Type B pancreatic cell (in vitro differentiated cells): Measurements from ENCODE around the gene LRRN3. TPM values are rescaled to one million over a fixed set of nuclear protein-coding genes. Genes with fewer than 3 reads are reported as not detected.

Experiments
- DNase-seq: peaks from one replicate; pipeline ENCODE4 v3.0.0; 2021; ENCODE audit warnings: mixed read lengths; ENCODE audit not compliant: unreplicated experiment; ENCODE audit errors: extremely low spot score
- H3K27ac Mint-ChIP-seq: 2 replicates; pipeline ENCODE4 v1.8.0; 2021; ENCODE audit warnings: mild to moderate bottlenecking, mixed read lengths
- H3K27me3 Mint-ChIP-seq: 2 replicates; pipeline ENCODE4 v1.8.0; 2021; ENCODE audit warnings: mixed read lengths
- H3K36me3 Mint-ChIP-seq: 2 replicates; pipeline ENCODE4 v1.8.0; 2021; ENCODE audit warnings: mixed read lengths
- H3K4me1 Mint-ChIP-seq: one replicate; pipeline ENCODE4 v1.8.0; 2021; ENCODE audit warnings: mixed read lengths; ENCODE audit not compliant: unreplicated experiment
- H3K4me3 Mint-ChIP-seq: 2 replicates; pipeline ENCODE4 v1.8.0; 2021; ENCODE audit warnings: mild to moderate bottlenecking, mixed read lengths
- H3K9me3 Mint-ChIP-seq: 2 replicates; pipeline ENCODE4 v1.8.0; 2021; ENCODE audit warnings: mixed read lengths
- total RNA-seq: library from RNA; stranded (reverse); gene quantifications from 2 replicates; pipeline ENCODE4 v1.2.1, GENCODE V29; 2021; ENCODE audit warnings: low replicate concordance
- TF ChIP-seq, protein P1 (sequence below): fragments of 200-600 bp; sonication (generic); conservative IDR thresholded peaks from 2 replicates; pipeline ENCODE4 v1.5.0; 2021; ENCODE audit warnings: antibody characterized with exemption, mild to moderate bottlenecking

The LRRN3 gene
- total RNA-seq, 1 donor from 2014 or later, result 12.9 TPM

DNA sequence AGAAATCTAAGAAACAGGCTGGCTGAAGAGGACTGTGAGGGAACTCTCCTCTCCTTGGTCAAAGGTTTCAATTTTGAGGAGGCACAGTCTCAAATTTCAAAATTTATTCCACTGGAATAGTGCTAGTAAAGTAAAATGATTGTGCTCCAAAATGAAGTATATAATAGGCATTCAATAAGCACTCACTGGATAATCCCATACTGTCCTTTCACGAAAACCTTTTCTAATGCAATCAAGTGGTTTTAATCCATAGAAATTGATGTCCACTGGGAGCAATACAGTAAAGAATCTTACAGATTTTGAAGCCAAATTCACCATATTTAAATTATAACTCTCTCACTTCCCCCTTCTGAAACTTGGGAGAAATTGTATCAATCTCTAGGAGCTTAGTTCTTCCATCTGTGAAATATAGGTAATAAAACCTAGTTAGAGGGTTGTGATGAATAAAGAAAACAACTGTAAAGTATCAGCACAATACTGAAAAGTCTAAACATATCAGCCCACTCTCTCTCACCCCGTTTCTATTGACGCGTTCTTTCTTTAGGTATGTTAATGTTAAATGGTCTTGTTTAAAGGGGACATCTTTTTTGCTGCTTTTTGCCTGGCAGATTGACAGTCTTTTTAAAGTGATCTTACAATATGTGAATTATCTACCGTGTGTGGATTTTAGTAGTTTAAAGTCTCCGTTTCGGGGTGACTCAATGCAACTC, 40.8 kb upstream of the LRRN3 start:
- no peak overlapping the region for H3K27ac Mint-ChIP-seq

DNA sequence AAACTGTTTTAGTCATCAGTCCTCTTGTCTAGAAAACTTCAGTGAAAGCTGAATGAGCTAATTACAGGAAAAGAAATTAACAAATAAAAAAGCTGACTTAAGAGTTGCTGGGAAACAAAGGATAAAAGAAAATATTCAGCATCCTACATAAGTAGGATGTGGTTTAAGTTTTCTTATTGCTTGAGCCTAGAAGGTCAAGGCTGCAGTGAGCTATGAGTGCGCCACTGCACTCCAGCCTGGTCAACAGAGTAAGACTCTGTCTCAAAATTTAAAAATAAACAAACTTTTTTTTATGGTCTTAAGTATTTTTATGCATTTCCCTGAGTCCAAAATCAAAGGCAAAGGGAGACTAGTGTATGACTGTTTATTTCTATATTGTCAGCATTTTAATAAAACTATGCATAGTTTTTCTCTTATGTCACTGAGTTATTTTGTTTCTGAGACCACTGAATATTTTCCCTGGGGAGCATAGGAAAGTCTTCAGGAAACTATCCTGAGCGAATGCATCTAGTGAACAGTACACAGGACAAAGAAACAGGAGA, 40.0 kb upstream of the LRRN3 start:
- Mint-ChIP-seq H3K27ac (no peak overlapping the region), H3K27me3 (no peaks in the 10 kb centered on the region), H3K4me3 (no peak overlapping the region), H3K4me1 (peaks cover 7% of the 10 kb centered on the region), H3K36me3 (no peaks in the 10 kb centered on the region), H3K9me3 (peaks cover 4% of the 10 kb centered on the region)
- no peak for DNase-seq
- TF ChIP-seq, protein P1, sequence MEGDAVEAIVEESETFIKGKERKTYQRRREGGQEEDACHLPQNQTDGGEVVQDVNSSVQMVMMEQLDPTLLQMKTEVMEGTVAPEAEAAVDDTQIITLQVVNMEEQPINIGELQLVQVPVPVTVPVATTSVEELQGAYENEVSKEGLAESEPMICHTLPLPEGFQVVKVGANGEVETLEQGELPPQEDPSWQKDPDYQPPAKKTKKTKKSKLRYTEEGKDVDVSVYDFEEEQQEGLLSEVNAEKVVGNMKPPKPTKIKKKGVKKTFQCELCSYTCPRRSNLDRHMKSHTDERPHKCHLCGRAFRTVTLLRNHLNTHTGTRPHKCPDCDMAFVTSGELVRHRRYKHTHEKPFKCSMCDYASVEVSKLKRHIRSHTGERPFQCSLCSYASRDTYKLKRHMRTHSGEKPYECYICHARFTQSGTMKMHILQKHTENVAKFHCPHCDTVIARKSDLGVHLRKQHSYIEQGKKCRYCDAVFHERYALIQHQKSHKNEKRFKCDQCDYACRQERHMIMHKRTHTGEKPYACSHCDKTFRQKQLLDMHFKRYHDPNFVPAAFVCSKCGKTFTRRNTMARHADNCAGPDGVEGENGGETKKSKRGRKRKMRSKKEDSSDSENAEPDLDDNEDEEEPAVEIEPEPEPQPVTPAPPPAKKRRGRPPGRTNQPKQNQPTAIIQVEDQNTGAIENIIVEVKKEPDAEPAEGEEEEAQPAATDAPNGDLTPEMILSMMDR, result no peak

More for the DNA sequence above, 40.8 kb upstream of the LRRN3 start:
- H3K9me3 Mint-ChIP-seq, result peaks cover 4% of the 10 kb centered on the region
- H3K4me3 Mint-ChIP-seq, result no peak overlapping the region
- TF ChIP-seq, protein P1, result no peak
- no peaks in the 10 kb centered on the region for H3K36me3 Mint-ChIP-seq
- peaks cover 7% of the 10 kb centered on the region for H3K4me1 Mint-ChIP-seq
- DNase-seq, result no peak
- no peaks in the 10 kb centered on the region for H3K27me3 Mint-ChIP-seq

DNA sequence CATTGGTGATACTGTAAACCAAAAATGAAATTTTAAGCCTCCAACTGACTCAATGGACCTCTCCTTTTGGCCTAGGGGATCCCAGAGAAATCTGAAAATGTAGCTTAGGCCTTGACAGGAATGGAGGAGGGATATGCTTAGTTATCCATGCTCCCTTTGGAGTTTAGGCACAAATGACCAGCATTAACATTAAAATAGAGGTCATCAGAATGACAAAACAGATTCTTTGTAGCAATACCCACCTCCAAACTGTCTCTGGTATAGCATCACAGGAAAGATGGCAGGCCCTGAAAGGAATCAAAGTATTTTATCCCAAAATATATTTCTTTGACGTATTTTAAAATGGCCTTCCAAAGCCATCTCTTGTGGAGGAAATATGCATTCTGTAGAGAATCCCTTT, 39.1 kb upstream of the LRRN3 start:
- Mint-ChIP-seq H3K27ac (no peak overlapping the region), H3K9me3 (peaks cover 4% of the 10 kb centered on the region), H3K4me1 (peaks cover 7% of the 10 kb centered on the region), H3K4me3 (no peak overlapping the region), H3K27me3 (no peaks in the 10 kb centered on the region), H3K36me3 (no peaks in the 10 kb centered on the region)
- DNase-seq, result no peak
- TF ChIP-seq, protein P1, result no peak

DNA sequence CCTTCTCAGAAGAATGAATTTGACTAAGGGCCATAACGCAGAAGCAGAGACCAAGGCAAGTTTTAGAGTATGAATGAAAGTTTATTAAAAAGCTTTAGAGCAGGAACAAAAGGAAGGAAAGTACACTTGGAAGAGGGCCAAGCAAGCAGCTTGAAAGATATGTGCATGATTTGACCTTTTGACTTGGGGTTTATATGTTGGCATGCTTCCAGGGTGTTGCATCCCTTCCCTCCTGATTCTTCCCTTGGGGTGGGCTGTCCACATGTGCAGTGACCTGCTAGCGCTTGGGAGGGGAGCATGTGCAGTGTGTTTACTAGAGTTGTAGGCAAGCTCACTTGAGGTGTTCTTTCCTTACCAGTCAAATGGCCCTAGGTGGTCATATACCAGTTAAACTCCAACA, 37.9 kb upstream of the LRRN3 start:
- H3K36me3 Mint-ChIP-seq, result no peaks in the 10 kb centered on the region
- no peak overlapping the region for H3K27ac Mint-ChIP-seq
- no peak for DNase-seq
- TF ChIP-seq, protein P1, result no peak
- peaks cover 4% of the 10 kb centered on the region for H3K9me3 Mint-ChIP-seq
- H3K27me3 Mint-ChIP-seq, result no peaks in the 10 kb centered on the region
- H3K4me1 Mint-ChIP-seq, result peaks cover 7% of the 10 kb centered on the region
- H3K4me3 Mint-ChIP-seq, result no peak overlapping the region

DNA sequence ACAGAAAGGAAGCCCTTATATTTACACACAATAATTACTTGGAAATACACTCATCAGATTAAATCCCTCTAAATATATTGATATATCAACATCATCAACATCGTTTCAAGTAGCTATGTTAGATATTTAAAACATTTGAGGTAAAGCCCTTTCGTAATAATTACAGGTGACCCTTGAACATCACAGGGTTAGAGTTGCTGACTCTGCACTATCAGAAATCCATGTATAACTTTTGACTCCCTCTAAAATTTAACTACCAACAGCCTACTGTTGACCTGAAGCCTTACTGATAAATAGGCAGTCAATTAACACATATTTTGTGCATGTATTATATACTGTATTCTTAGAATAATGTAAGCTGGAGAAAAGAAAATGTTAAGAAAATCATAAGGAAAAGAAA, 34.6 kb upstream of the LRRN3 start:
- H3K4me3 Mint-ChIP-seq, result no peak overlapping the region

More for the DNA sequence above, 34.6 kb upstream of the LRRN3 start:
- DNase-seq, result no peak
- Mint-ChIP-seq H3K27ac (no peak overlapping the region), H3K36me3 (no peaks in the 10 kb centered on the region), H3K4me1 (peaks cover 7% of the 10 kb centered on the region), H3K9me3 (no peaks in the 10 kb centered on the region), H3K27me3 (no peaks in the 10 kb centered on the region)
- TF ChIP-seq, protein P1, result no peak
